Suppressor macrophage treated with lipopolysaccharide for 4 hours (primary cell): Measurements from ENCODE around the gene USP5.
A peak's percentile ranks its signal among the peaks of the same experiment; 100 is the strongest.
"Not testable (repeated sequence)": the region's sequence is repeated elsewhere in the genome, so short reads cannot be mapped to it uniquely, and the experiment has no call there.

Experiments used
- DNase-seq: peaks from one replicate; pipeline ENCODE4 v3.0.0-alpha.2; 2020

Gene USP5

GRCh38 chr12:6889775-6890573 lies 38.0 kb downstream of the USP5 start:
- not testable (repeated sequence) for DNase-seq

- DNase-seq, result peak; percentile 99
These were observed 39.1 kb downstream of the USP5 start for GRCh38 chr12:6890789-6891645.

DNA sequence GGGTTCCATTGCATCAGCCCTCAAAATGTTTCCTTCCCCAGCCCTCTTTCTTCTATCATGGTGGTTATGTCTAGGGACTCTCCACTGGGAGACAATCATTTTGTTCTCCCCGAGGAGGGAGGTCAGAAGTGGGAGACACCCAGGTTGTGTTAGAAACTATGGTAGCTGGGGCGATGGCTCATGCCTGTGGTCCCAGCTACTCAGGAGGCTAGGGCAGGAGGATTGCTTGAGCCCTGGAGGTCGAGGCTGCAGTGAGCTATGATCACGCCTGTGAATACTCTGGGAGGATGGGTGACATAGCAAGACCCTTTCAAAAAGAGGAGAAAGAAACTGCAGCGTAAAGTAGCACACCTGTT lies 39.7 kb downstream of the USP5 start:
- no peak for DNase-seq

DNA sequence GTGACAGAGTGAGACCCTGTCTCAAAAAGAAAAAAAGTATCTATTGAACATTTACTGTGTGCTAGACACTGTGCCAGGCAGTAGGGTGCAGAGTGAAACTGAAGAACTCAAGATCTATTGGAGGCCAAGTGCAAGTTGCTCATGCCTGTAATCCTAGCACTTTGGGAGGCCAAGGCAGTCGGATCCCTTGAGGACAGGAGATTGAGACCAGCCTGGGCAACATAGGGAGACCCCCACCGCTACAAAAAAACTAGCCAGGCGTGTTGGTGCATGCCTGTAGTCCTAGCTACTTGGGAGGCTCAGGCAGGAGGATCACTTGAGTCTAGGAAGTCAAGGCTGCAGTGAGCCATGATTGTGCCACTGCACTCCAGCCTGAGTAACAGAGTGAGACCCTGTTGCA lies 40.7 kb downstream of the USP5 start:
- DNase-seq, result not testable (repeated sequence)

GRCh38 chr12:6894321-6894720 lies 42.4 kb downstream of the USP5 start:
- DNase-seq, result peak; percentile 41

- no peak for DNase-seq
These were observed 45.0 kb downstream of the USP5 start for GRCh38 chr12:6896846-6897435.

DNA sequence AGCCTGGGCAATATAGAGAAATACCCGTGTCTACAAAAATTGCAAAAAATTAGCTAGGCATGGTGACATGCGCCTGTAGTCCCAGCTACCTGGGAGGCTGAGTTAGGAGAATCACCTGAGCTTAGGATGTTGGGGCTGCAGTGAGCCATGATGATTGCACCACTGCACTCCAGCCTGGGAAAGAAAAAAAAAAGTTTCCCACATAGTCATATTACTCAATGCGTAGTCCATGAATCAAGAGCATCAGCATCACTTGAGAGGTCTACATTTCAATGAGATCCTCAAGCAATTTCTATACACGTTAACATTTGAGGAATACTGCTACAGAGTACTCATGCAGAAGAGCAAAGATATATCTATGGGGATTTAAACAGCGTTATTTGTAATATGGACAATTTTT lies 47.5 kb downstream of the USP5 start:
- peak; percentile 40 for DNase-seq

GRCh38 chr12:6899837-6900519 lies 48.0 kb downstream of the USP5 start:
- DNase-seq, result peak; percentile 73

DNA sequence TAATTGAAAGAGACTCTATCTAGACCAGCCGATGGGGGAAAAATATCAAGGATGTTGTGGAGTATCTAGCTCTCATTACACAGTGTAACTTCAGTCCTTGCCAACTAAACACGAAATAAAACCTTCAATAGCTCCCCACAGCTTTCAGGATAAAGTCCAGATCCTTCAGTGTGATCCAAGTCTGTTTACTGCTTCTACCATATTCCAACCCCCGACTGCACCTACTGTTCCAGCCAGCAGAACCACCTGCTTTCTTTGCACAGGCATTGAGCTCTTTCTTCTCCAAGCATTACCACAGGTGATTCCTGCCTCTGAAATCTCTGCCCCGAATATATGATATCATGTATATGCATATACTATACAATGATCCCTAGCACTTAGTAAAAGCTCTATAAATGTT lies 50.5 kb downstream of the USP5 start:
- DNase-seq, result no peak

DNA sequence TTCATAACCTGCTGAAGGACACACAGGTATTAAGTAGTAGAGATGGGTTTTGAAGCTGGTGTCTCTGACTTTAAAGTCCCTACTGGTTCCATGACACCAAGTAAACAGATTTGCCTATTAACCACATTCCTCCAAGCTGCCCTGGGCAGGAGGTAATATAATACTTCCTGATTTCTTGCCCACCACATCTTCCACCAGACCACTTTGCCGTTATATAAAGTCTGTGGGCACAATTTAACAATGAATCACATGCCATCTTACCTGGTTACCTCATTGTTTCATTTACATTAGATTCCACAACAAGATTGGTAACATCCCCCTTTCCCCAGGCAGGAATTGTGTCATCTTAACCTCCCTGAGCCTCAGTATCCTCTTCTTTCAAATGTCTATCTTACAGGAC lies 51.8 kb downstream of the USP5 start:
- DNase-seq, result no peak

GRCh38 chr12:6904280-6905276 lies 52.6 kb downstream of the USP5 start, which contains the start of gene LRRC23:
TSS of gene LRRC23 (plus strand) at chr12:6904822. CDS start at chr12:6905634, 812 bp downstream.
- DNase-seq, result peak; percentile 97

DNA sequence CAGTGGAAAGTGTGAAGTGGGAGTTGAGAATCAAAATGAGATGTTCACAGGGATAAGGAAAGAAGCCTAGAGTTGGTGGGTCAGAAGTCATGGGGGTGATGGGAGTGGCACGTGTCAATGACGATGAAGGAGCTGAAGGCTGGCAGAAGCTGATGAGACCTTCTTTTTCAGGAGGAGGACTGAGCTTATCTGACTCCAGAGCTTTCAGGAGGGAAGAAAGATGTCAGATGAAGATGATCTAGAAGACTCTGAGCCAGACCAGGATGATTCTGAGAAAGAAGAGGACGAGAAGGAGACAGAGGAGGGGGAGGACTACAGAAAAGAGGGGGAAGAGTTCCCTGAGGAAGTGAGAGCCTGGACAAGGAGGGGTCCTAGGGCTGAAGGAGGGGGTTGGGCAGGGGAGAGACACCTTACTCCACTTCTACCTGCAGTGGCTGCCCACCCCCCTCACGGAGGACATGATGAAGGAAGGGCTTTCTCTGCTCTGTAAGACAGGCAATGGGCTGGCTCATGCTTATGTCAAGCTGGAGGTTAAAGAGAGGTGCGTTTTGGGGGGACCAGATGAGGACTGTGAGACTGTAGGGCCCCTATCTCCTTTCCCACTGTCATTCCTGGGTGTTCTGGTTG lies 53.6 kb downstream of the USP5 start:
- DNase-seq, result no peak

GRCh38 chr12:6908141-6908540 lies 56.2 kb downstream of the USP5 start:
- DNase-seq, result not testable (repeated sequence)

GRCh38 chr12:6909421-6910145 lies 57.6 kb downstream of the USP5 start:
- no peak for DNase-seq

- no peak for DNase-seq
These were observed 60.4 kb downstream of the USP5 start for GRCh38 chr12:6912164-6912935.

DNA sequence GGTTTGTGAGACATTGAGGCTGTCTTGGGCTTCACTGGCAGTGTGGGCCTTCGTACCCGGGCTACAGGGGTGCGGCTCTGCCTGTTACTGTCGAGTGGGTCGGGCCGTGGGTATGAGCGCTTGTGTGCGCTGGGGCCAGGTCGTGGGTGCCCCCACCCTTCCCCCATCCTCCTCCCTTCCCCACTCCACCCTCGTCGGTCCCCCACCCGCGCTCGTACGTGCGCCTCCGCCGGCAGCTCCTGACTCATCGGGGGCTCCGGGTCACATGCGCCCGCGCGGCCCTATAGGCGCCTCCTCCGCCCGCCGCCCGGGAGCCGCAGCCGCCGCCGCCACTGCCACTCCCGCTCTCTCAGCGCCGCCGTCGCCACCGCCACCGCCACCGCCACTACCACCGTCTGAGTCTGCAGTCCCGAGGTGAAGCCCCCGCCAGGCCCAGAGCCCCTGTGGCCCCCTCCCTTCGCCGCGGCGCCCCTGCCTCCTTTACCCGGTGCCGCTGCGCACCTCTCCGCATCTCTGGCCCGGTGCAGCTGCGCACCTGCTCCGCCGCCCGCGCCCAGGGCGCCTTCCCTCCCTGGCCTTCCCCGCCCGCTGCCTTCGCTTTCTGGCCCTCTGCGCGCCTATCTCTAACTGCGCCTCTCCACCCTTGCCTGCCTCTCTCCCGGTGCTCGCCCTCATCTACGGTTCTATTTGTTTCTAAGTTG lies 62.4 kb downstream of the USP5 start, which contains the start of gene ENO2:
ENO2 (plus strand) TSS at position 335 of the 701 bp plus-strand sequence. CDS start 1,253 bp downstream, outside the sequence.
- DNase-seq, result peak; percentile 72

DNA sequence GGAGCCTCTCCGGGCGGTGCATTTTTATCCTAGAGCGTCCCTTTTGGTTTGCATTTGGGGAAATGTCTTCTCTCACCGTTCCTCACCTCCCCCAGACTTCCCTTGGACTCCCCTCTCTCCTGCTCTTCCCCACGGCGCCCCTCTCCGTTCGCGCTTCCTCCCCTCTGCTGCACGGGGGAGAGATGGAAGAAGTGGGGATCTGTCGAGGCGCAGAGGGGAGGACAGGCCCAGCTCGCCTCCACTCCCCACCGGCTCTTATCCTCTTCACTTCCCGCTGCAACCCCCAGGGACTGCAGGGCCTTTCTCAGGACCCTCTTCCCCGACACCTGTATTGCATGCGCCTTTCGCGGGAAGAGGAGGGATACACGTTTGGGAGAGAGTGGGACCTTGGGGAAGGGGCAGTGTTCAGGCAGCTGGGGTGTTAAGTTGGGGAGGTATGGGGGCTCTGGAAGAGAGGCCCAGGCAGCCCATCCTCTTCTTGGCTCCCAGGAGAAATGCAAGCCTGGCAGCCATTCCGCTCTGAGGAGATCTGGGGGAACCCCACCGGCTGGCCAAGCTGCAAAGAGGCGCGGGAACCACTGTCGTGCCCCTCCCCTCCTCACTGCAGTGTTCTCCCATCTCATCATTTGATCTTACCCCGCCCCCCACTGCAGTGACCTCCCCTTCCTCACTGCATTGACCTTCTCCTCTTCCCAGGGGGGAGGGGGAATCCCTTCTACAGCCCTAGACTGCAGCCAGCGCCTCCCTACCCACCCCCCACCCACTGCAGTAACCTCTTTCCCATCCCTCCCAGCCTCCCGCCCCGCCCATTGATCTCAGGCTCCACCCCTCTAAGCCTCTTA lies 63.2 kb downstream of the USP5 start:
- DNase-seq, result no peak

DNA sequence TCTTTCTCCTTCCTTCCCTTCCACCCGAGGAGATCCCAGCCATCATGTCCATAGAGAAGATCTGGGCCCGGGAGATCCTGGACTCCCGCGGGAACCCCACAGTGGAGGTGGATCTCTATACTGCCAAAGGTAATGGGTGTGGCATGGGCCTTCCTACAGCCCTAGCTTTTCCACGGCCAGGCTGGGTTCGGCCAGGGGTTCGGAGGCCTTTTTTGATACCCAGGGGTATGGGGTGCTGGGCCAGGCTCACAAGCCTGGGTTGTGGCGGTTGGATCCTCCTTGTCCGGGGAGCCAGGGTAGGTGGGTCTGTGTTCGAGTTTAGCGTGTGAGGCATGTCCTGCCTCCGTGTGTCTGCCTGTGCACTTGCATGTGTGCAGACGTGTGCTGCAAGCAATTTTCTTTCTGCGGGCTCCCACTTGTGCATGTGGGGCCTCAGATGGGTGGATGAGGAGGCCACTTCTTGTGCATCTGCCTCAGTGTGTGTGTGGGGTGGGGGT lies 63.9 kb downstream of the USP5 start:
- DNase-seq, result no peak
